ENCODE data around the gene CCKAR. TPM values are rescaled to one million over a fixed set of nuclear protein-coding genes. Genes with fewer than 3 reads are reported as not detected.

CCKAR gene
- polyA plus RNA-seq, 1 donor (not counting 4 experiments of a cell fraction or from before 2014, with no cell fraction given), result not detected

DNA sequence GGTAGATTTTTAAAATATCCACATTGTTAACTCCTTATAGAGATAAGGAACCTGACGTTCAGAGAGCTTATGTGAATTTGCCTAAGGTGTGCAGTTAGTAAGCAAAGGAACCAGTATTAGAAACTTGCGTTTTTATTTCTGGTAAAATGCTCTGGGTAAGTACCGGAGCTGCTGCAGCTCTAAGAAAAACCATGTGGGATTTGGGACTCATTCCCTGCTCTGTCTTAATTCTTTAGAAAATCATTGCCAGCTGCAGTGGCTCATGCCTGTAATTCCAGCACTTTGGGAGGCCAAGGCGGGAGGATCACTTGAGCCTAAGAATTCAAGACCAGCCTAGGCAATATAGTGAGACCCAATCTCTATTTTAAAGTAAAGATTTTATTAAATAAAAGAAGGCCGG lies 5.8 kb downstream of the CCKAR start:
- Histone ChIP-seq H3K4me2 (ENCODE audit: control insufficient read depth, extremely low read depth, insufficient read depth, low read depth, low read length) (no peak overlapping the region), H3K27me3 (ENCODE audit: control insufficient read depth, extremely low read depth, insufficient read depth, low read length) (peaks cover 4% of the 10 kb centered on the region), H2AFZ (ENCODE audit: control insufficient read depth, low read length) (no peak overlapping the region), H3K9me3 (ENCODE audit: control insufficient read depth, low read depth, low read length) (no peaks in the 10 kb centered on the region), H3K9me1 (ENCODE audit: control insufficient read depth, extremely low read depth, insufficient read depth, low read length) (no peaks in the 10 kb centered on the region), H3K9ac (ENCODE audit: control insufficient read depth, extremely low read depth, insufficient read depth, low read length) (no peak overlapping the region), H4K20me1 (ENCODE audit: control insufficient read depth, extremely low read depth, insufficient read depth, low read length) (no peaks in the 10 kb centered on the region), H3K4me3 (ENCODE audit: control insufficient read depth in 2 of 3, extremely low read depth in 1 of 3, insufficient read depth in 2 of 3, low read depth in 1 of 3, low read length in 3 of 3) (no peak overlapping the region), H3K79me2 (ENCODE audit: control insufficient read depth, insufficient read depth, low read length) (no peaks in the 10 kb centered on the region), H3K36me3 (ENCODE audit: control insufficient read depth in 2 of 2, extremely low read depth in 1 of 2, insufficient read depth in 2 of 2, low read length in 2 of 2) (no peaks in the 10 kb centered on the region), H3K27ac (ENCODE audit: control insufficient read depth, insufficient read depth, low read length) (no peak overlapping the region), H3K4me1 (ENCODE audit: control insufficient read depth, extremely low read depth, insufficient read depth, low read length) (no peaks in the 10 kb centered on the region)
- dilution Hi-C loops (cut with MboI; ENCODE audit: extremely low pct_ligation_motif_present, low sequenced_read_pairs), result no loop called here
- TF ChIP-seq EZH2 (IDR thresholded peaks at IDR 0.05; ENCODE audit: low read length), result no peak
- no peak for TF ChIP-seq CTCF (optimal IDR thresholded peaks at IDR 0.05 in 1 of 3, IDR thresholded peaks at IDR 0.05 in 1 of 3, conservative IDR thresholded peaks at IDR 0.05 in 1 of 3; ENCODE audit: extremely low read depth in 1 of 3, insufficient read depth in 2 of 3, low read length in 3 of 3)
- FAIRE-seq (no peak), DNase-seq (ENCODE audit: low read depth, low spot score) (no peak)

DNA sequence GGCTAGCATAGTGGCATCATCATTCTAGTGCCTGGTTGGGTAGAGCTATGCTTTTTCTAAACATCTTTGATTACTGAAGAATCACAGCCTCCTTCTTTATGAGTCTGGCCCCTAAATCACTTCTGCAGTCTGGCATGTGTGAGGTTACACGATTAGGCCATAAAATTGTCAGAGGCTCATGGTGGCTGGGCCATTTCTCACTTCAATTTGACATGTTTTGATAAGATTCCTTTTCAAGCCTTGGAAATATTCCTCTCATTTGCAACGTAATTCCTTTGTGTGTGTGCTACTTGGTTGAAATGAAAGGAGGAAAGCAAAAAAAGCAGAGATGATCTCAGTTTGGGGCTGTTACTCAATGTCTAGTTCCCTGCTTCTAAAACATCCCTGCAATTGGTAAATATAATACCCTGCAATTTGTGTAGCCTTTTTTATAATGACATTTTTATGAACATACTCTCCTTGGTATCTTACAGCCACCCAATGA lies 6.2 kb downstream of the CCKAR start:
- DNase-seq (ENCODE audit: low read depth, low spot score) (no peak), FAIRE-seq (no peak)
- no peaks in the 10 kb centered on the region for H3K9me1 ChIP-seq (ENCODE audit: control insufficient read depth, extremely low read depth, insufficient read depth, low read length)
- no peak overlapping the region for H3K27ac ChIP-seq (ENCODE audit: control insufficient read depth, insufficient read depth, low read length)
- no peak overlapping the region for H3K4me3 ChIP-seq (ENCODE audit: control insufficient read depth in 2 of 3, extremely low read depth in 1 of 3, insufficient read depth in 2 of 3, low read depth in 1 of 3, low read length in 3 of 3)
- no peaks in the 10 kb centered on the region for H4K20me1 ChIP-seq (ENCODE audit: control insufficient read depth, extremely low read depth, insufficient read depth, low read length)
- H3K9me3 ChIP-seq (ENCODE audit: control insufficient read depth, low read depth, low read length), result no peaks in the 10 kb centered on the region
- no peak overlapping the region for H3K9ac ChIP-seq (ENCODE audit: control insufficient read depth, extremely low read depth, insufficient read depth, low read length)
- peaks cover 4% of the 10 kb centered on the region for H3K27me3 ChIP-seq (ENCODE audit: control insufficient read depth, extremely low read depth, insufficient read depth, low read length)
- no peaks in the 10 kb centered on the region for H3K4me1 ChIP-seq (ENCODE audit: control insufficient read depth, extremely low read depth, insufficient read depth, low read length)
- H3K79me2 ChIP-seq (ENCODE audit: control insufficient read depth, insufficient read depth, low read length), result no peaks in the 10 kb centered on the region
- dilution Hi-C loops (cut with MboI; ENCODE audit: extremely low pct_ligation_motif_present, low sequenced_read_pairs), result no loop called here
- H3K36me3 ChIP-seq (ENCODE audit: control insufficient read depth in 2 of 2, extremely low read depth in 1 of 2, insufficient read depth in 2 of 2, low read length in 2 of 2), result no peaks in the 10 kb centered on the region
- no peak overlapping the region for H2AFZ ChIP-seq (ENCODE audit: control insufficient read depth, low read length)
- TF ChIP-seq EZH2 (IDR thresholded peaks at IDR 0.05; ENCODE audit: low read length) (no peak), CTCF (optimal IDR thresholded peaks at IDR 0.05 in 1 of 3, IDR thresholded peaks at IDR 0.05 in 1 of 3, conservative IDR thresholded peaks at IDR 0.05 in 1 of 3; ENCODE audit: extremely low read depth in 1 of 3, insufficient read depth in 2 of 3, low read length in 3 of 3) (no peak)
- H3K4me2 ChIP-seq (ENCODE audit: control insufficient read depth, extremely low read depth, insufficient read depth, low read depth, low read length), result no peak overlapping the region
